ENCODE results near the gene GATAD2A. TPM values are rescaled to one million over a fixed set of nuclear protein-coding genes. Genes with fewer than 3 reads are reported as not detected.
A peak's percentile ranks its signal among the peaks of the same experiment; 100 is the strongest.

Gene GATAD2A
- total and polyA plus RNA-seq, 9 of the 15 experiments (the other 6 are each of a cell fraction or from before 2014, with no cell fraction given): 2.4 to 226 (median 44.2) TPM

DNA sequence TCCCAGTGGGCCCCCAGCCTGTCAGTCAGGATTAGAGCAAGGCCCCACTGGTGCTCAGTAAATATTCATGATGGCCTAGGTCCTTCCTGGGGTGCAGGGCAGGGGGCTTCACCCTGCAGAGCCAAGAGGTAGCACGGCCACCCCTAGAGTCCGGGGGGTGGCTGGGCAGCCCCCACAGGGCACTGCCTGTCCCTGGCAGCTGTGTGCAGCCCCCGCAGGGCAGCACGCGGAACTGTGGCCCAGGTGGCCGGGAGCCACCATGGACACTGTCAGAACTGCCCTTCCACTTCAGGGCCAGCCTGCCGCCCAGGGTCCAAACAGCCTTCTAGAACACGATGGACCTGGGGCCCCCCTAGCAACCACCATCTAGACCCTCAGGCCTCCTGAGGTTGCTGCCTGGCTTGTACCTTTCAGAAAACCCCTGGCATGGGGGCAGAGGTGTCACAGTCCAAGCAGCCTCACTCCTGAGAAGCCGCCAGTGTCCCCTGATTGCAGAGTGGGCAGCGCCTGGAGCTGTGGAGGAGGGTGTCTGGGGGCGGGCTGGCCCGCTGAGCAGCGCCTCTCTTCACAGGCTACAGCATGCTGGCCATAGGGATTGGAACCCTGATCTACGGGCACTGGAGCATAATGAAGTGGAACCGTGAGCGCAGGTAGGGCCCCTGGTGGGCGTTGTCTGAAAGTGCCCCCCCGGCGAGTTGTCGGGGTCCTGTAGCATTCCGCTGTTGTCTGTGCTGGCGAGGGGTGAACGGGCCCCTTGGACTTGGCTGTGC lies 120.3 kb downstream of the GATAD2A start:
- H3K9ac ChIP-seq (ENCODE audit: insufficient read depth in 1 of 2, low read depth in 2 of 2, low read length in 2 of 2): peak overlapping the region in 1 of 2 experiments; percentile 60; a peak in 2 of 4 replicates
- H3K4me3 ChIP-seq: no peak overlapping the region
- no peaks in the 10 kb centered on the region for H3K9me3 ChIP-seq (replicated peaks; ENCODE audit: control insufficient read depth, insufficient read depth, low read depth, low read length)
- H3K4me1 ChIP-seq (replicated peaks in 1 of 2; ENCODE audit: control insufficient read depth in 2 of 2, insufficient read depth in 2 of 2, low read length in 2 of 2): peaks cover 0 to 28% of the 10 kb centered on the region in 2 experiments; a peak in 2 of 5 replicates
- in situ Hi-C loops (cut with MboI) (loop anchor here (25.0 kb wide), 1 partner anchor 112 kb away; the partner anchor contains the start of genes GMIP and LPAR2), intact Hi-C loops (cut with micrococcal nuclease) (no loop called here)
- H4K20me1 ChIP-seq (replicated peaks; ENCODE audit: control insufficient read depth, insufficient read depth, low read length): 0 out of 2 replicates have a peak, but pooled peaks cover 5% of the 10 kb centered on the region
- peak; percentile 4; the same call in 2 of the 3 replicates for ATAC-seq
- no TSS peak for BruUV-seq (replicated peaks)
- H3K36me3 ChIP-seq (ENCODE audit: control insufficient read depth, insufficient read depth, low read length): peaks cover 72% of the 10 kb centered on the region; the same call in 2 of the 3 replicates
- H2AFZ ChIP-seq (ENCODE audit: low read depth, low read length): no peak overlapping the region
- CTCF ChIA-PET (ENCODE audit: low intra/inter-chr PET ratio): no interaction called here
- DNase-seq (ENCODE audit: extremely low read depth in 1 of 4, low spot score in 3 of 4): no peak
- POLR2A ChIA-PET: interaction anchor here (1.2 kb wide), 1 partner anchor 10 kb away, joined by 5 read pairs; the partner anchor contains the start of genes NDUFA13 and TSSK6
- no peak overlapping the region for H3K4me2 ChIP-seq (ENCODE audit: insufficient read depth, low read length)
- peaks cover 5% of the 10 kb centered on the region for H3K9me1 ChIP-seq (ENCODE audit: control insufficient read depth, insufficient read depth, low read length)
- no peak overlapping the region for H3K27ac ChIP-seq (ENCODE audit: extremely low read depth, low read depth, low read length)
- peaks cover 43% of the 10 kb centered on the region for H3K79me2 ChIP-seq (ENCODE audit: control insufficient read depth, insufficient read depth, low read length)
- FAIRE-seq: no peak
- WGBS (ENCODE audit: insufficient coverage, low coverage, missing lambda C conversion rate): 92% methylated on average over 22 of the region's 23 CpGs
- no peaks in the 10 kb centered on the region for H3K27me3 ChIP-seq (ENCODE audit: control insufficient read depth in 2 of 2, insufficient read depth in 2 of 2, low read length in 2 of 2)
- TF ChIP-seq KAT2B (IDR thresholded peaks at IDR 0.05; ENCODE audit: low read depth, low read length) (no peak), FOXA1 (IDR thresholded peaks at IDR 0.05; ENCODE audit: borderline replicate concordance) (no peak), RHOXF2B (CRISPR knock-in tag; conservative IDR thresholded peaks at IDR 0.05) (no peak), ZNF766 (CRISPR knock-in tag; conservative IDR thresholded peaks at IDR 0.05) (no peak), KDM4B (IDR thresholded peaks at IDR 0.05; ENCODE audit: borderline replicate concordance in 2 of 2, low read depth in 1 of 2) (no peak), ZNF76 (CRISPR knock-in tag; IDR thresholded peaks at IDR 0.05; ENCODE audit: borderline replicate concordance) (no peak), ZFX (CRISPR knock-in tag; IDR thresholded peaks at IDR 0.05) (0 out of 2 replicates have a peak, but pooled peaks have one; percentile 17)
- TF ChIP-seq, protein P1, sequence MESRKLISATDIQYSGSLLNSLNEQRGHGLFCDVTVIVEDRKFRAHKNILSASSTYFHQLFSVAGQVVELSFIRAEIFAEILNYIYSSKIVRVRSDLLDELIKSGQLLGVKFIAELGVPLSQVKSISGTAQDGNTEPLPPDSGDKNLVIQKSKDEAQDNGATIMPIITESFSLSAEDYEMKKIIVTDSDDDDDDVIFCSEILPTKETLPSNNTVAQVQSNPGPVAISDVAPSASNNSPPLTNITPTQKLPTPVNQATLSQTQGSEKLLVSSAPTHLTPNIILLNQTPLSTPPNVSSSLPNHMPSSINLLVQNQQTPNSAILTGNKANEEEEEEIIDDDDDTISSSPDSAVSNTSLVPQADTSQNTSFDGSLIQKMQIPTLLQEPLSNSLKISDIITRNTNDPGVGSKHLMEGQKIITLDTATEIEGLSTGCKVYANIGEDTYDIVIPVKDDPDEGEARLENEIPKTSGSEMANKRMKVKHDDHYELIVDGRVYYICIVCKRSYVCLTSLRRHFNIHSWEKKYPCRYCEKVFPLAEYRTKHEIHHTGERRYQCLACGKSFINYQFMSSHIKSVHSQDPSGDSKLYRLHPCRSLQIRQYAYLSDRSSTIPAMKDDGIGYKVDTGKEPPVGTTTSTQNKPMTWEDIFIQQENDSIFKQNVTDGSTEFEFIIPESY (CRISPR knock-in tag; IDR thresholded peaks at IDR 0.05): peak; percentile 88
- TF ChIP-seq, protein P2, sequence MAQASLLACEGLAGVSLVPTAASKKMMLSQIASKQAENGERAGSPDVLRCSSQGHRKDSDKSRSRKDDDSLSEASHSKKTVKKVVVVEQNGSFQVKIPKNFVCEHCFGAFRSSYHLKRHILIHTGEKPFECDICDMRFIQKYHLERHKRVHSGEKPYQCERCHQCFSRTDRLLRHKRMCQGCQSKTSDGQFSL (CRISPR knock-in tag; IDR thresholded peaks at IDR 0.05): 0 out of 2 replicates have a peak, but pooled peaks have one; percentile 41
- TF ChIP-seq, protein P2 (tag; IDR thresholded peaks at IDR 0.05): no peak
- TF ChIP-seq, protein P3, sequence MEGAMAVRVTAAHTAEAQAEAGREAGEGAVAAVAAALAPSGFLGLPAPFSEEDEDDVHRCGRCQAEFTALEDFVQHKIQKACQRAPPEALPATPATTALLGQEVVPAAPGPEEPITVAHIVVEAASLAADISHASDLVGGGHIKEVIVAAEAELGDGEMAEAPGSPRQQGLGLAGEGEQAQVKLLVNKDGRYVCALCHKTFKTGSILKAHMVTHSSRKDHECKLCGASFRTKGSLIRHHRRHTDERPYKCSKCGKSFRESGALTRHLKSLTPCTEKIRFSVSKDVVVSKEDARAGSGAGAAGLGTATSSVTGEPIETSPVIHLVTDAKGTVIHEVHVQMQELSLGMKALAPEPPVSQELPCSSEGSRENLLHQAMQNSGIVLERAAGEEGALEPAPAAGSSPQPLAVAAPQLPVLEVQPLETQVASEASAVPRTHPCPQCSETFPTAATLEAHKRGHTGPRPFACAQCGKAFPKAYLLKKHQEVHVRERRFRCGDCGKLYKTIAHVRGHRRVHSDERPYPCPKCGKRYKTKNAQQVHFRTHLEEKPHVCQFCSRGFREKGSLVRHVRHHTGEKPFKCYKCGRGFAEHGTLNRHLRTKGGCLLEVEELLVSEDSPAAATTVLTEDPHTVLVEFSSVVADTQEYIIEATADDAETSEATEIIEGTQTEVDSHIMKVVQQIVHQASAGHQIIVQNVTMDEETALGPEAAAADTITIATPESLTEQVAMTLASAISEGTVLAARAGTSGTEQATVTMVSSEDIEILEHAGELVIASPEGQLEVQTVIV (CRISPR knock-in tag; IDR thresholded peaks at IDR 0.05; ENCODE audit: borderline replicate concordance): no peak
- TF ChIP-seq, protein P4, sequence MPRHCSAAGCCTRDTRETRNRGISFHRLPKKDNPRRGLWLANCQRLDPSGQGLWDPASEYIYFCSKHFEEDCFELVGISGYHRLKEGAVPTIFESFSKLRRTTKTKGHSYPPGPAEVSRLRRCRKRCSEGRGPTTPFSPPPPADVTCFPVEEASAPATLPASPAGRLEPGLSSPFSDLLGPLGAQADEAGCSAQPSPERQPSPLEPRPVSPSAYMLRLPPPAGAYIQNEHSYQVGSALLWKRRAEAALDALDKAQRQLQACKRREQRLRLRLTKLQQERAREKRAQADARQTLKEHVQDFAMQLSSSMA (CRISPR knock-in tag; IDR thresholded peaks at IDR 0.05): no peak
- TF ChIP-seq, protein P5, sequence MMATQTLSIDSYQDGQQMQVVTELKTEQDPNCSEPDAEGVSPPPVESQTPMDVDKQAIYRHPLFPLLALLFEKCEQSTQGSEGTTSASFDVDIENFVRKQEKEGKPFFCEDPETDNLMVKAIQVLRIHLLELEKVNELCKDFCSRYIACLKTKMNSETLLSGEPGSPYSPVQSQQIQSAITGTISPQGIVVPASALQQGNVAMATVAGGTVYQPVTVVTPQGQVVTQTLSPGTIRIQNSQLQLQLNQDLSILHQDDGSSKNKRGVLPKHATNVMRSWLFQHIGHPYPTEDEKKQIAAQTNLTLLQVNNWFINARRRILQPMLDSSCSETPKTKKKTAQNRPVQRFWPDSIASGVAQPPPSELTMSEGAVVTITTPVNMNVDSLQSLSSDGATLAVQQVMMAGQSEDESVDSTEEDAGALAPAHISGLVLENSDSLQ (IDR thresholded peaks at IDR 0.05): 0 out of 2 replicates have a peak, but pooled peaks have one; percentile 32
